K562 (cell line): ENCODE measurements around the gene TMEM217. TPM values are rescaled to one million over a fixed set of nuclear protein-coding genes. Genes with fewer than 3 reads are reported as not detected.

Experiments
- CHD2 ChIP-seq: IDR thresholded peaks from 2 replicates; pipeline ENCODE4 v1.6.1; 2011; ENCODE audit warnings: low read depth, low read length
- DACH1 ChIP-seq: fragments of 450-650 bp; IDR thresholded peaks from 2 replicates; pipeline ENCODE4 v1.6.1; 2018; ENCODE audit not compliant: partially characterized antibody
- ESRRB ChIP-seq: fragments of 250-450 bp; sonication (Bioruptor Pico); IDR thresholded peaks from 2 replicates; pipeline ENCODE4 v1.5.0; 2020; ENCODE audit warnings: mild to moderate bottlenecking, moderate library complexity, borderline replicate concordance
- FOXK2 ChIP-seq, 2 experiments: fragments of 450-650 bp; IDR thresholded peaks in 1 of 2; conservative IDR thresholded peaks in 1 of 2; 2 replicates each; pipeline ENCODE4 v1.6.1; 2016; ENCODE audit warnings: low read depth in 2 of 2, mild to moderate bottlenecking in 1 of 2
- FOXM1 ChIP-seq, 2 experiments: fragments of 450-650 bp in 1 of 2; sonication (generic) in 1 of 2; formaldehyde crosslinking in 1 of 2; IDR thresholded peaks; 2 replicates each; pipeline versions ENCODE4 v1.6.1 to v1.9.0; 2017 to 2022; ENCODE audit warnings: low read depth in 2 of 2, mild to moderate bottlenecking in 2 of 2, missing genetic modification reagents in 1 of 2, moderate library complexity in 1 of 2
- FOXP1 ChIP-seq: sonication (generic); formaldehyde crosslinking; IDR thresholded peaks from 2 replicates; pipeline ENCODE4 v1.8.0; 2022; ENCODE audit warnings: mild to moderate bottlenecking, missing genetic modification reagents
- HNRNPUL1 ChIP-seq: fragments of 200-400 bp; formaldehyde crosslinking; IDR thresholded peaks from 2 replicates; pipeline ENCODE4 v1.6.1; 2017; ENCODE audit warnings: low read length
- KHSRP ChIP-seq: fragments of 450-650 bp; IDR thresholded peaks from 2 replicates; pipeline ENCODE4 v1.6.1; 2017
- NONO ChIP-seq, 2 experiments: fragments of 200-400 bp in 1 of 2; fragments of 450-650 bp in 1 of 2; formaldehyde crosslinking in 1 of 2; IDR thresholded peaks; 2 replicates each; pipeline ENCODE4 v1.6.1; 2017; ENCODE audit warnings: low read depth in 2 of 2, mild to moderate bottlenecking in 2 of 2, moderate library complexity in 2 of 2, low read length in 1 of 2
- PRMT5 ChIP-seq: sonication (generic); formaldehyde crosslinking; IDR thresholded peaks from 2 replicates; pipeline ENCODE4 v1.5.0; 2020; ENCODE audit warnings: missing genetic modification reagents
- RAD51 ChIP-seq: fragments of 450-650 bp; IDR thresholded peaks from 2 replicates; pipeline ENCODE4 v1.7.1; 2016; ENCODE audit warnings: low read depth, mild to moderate bottlenecking, borderline replicate concordance
- STAT5A ChIP-seq: IDR thresholded peaks from 2 replicates; pipeline ENCODE4 v1.6.1; 2012; ENCODE audit warnings: low read length, inconsistent platforms, borderline replicate concordance
- TCF3 ChIP-seq: sonication (generic); formaldehyde crosslinking; IDR thresholded peaks from 2 replicates; pipeline ENCODE4 v1.4.0; 2020; ENCODE audit warnings: mild to moderate bottlenecking, missing genetic modification reagents
- TRIM28 ChIP-seq: fragments of 450-650 bp; IDR thresholded peaks from 2 replicates; pipeline ENCODE4 v1.6.1; 2017
- ZNF444 ChIP-seq: fragments of 250-450 bp; sonication (Bioruptor Pico); IDR thresholded peaks from 2 replicates; pipeline ENCODE4 v1.4.0; 2020; ENCODE audit warnings: mild to moderate bottlenecking, moderate library complexity
- ZNF785 ChIP-seq: fragments of 250-450 bp; sonication (Bioruptor Pico); IDR thresholded peaks from 2 replicates; pipeline ENCODE4 v1.4.0; 2020; ENCODE audit warnings: mild to moderate bottlenecking
- polyA plus RNA-seq, 8 experiments: library from polyadenylated mRNA; depleted of rRNA in 4 of 8; stranded (reverse) in 5 of 8; unstranded in 3 of 8; fragments of >200 nt; fragmentation: Nextera tagmentation in 2 of 8; fragmentation: Illumina TruSeq in 1 of 8; extraction: Ambion mirVana in 2 of 8; extraction: Trizol in 1 of 8; gene quantifications; 2 replicates each; pipeline versions ENCODE4 v1.2.1 to v1.2.3, GENCODE V29; 2011 to 2014; ENCODE audit warnings: inconsistent platforms in 1 of 8, missing spikeins in 1 of 8
- total RNA-seq, 7 experiments: library from RNA; depleted of rRNA in 6 of 7; stranded (reverse); fragments of >200 nt in 6 of 7; fragmentation: Illumina TruSeq in 2 of 7; extraction: Trizol in 2 of 7; gene quantifications; 2 replicates each; pipeline versions ENCODE4 v1.2.1 to v1.2.3, GENCODE V29; 2011 to 2021; ENCODE audit warnings: low replicate concordance in 1 of 7
- TF ChIP-seq, protein P1 (sequence below): fragments of 250-450 bp; sonication (Bioruptor Pico); IDR thresholded peaks from 2 replicates; pipeline ENCODE4 v1.4.0; 2020; ENCODE audit warnings: borderline replicate concordance
- TF ChIP-seq, protein P2 (sequence below): sonication (generic); formaldehyde crosslinking; IDR thresholded peaks from 2 replicates; pipeline ENCODE4 v1.8.0; 2022; ENCODE audit warnings: mild to moderate bottlenecking, missing genetic modification reagents
- TF ChIP-seq, protein P3 (sequence below): fragments of 250-450 bp; sonication (Bioruptor Pico); IDR thresholded peaks from 2 replicates; pipeline ENCODE4 v1.4.0; 2020
- TF ChIP-seq, protein P4 (sequence below), 2 experiments: fragments of 250-450 bp in 1 of 2; fragments of 450-650 bp in 1 of 2; sonication (Bioruptor Pico) in 1 of 2; IDR thresholded peaks; 2 replicates each; pipeline versions ENCODE4 v1.6.1 to v1.8.0; 2016 to 2021; ENCODE audit warnings: mild to moderate bottlenecking in 2 of 2, moderate library complexity in 2 of 2, missing compliant biosample characterization in 1 of 2, missing genetic modification characterization in 1 of 2
- TF ChIP-seq, protein P5 (sequence below): fragments of 450-650 bp; formaldehyde crosslinking; IDR thresholded peaks from 2 replicates; pipeline ENCODE4 v1.4.0; 2022; ENCODE audit warnings: mild to moderate bottlenecking, moderate library complexity
- TF ChIP-seq, protein P6 (sequence below): fragments of 250-450 bp; sonication (Bioruptor Pico); IDR thresholded peaks from 2 replicates; pipeline ENCODE4 v1.8.0; 2022; ENCODE audit warnings: moderate library complexity, mild to moderate bottlenecking, inconsistent platforms

TMEM217 gene
- total and polyA plus RNA-seq, 9 of the 15 experiments (the other 6 are each of a cell fraction or from before 2014, with no cell fraction given): 1.3 to 8.0 (median 1.9) TPM

DNA sequence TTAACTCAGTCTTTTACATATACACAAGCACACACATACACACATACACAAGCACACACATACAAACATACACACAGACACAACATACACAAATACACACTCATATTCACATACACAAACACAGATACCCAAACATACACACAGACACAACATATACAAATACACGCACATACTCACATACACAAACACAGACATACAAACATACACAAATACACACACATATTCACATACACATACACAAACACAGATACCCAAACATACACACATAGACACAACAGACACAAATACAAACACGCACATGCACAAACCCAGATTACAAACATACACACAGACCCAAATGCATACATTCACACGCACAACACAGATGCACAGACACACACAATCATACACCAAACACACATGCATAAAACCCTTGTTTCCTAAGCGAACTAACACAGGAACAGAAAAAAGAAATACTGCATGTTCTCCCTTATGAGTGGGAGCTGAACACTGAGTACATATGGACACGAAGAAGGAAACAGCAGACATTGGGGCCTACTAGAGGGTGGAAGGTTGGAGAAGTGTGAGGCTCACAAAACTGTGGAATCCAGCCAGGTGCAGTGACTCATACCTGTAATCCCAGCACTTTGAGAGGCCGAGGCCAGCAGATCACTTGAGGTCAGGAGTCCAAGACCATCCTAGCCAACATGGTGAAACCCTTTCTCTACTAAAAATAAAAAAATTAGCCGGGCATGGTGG lies 53.8 kb downstream of the TMEM217 start (continued):
- TF ChIP-seq KHSRP: peak; percentile 73; the same call in 1 of the 2 replicates
- TF ChIP-seq, protein P1, sequence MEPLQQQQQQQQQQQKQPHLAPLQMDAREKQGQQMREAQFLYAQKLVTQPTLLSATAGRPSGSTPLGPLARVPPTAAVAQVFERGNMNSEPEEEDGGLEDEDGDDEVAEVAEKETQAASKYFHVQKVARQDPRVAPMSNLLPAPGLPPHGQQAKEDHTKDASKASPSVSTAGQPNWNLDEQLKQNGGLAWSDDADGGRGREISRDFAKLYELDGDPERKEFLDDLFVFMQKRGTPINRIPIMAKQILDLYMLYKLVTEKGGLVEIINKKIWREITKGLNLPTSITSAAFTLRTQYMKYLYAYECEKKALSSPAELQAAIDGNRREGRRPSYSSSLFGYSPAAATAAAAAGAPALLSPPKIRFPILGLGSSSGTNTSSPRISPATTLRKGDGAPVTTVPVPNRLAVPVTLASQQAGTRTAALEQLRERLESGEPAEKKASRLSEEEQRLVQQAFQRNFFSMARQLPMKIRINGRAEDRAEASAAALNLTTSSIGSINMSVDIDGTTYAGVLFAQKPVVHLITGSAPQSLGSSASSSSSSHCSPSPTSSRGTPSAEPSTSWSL: no peak
- TF ChIP-seq, protein P2, sequence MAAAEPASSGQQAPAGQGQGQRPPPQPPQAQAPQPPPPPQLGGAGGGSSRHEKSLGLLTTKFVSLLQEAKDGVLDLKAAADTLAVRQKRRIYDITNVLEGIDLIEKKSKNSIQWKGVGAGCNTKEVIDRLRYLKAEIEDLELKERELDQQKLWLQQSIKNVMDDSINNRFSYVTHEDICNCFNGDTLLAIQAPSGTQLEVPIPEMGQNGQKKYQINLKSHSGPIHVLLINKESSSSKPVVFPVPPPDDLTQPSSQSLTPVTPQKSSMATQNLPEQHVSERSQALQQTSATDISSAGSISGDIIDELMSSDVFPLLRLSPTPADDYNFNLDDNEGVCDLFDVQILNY: no peak
- TF ChIP-seq DACH1: no peak
- TF ChIP-seq, protein P3, sequence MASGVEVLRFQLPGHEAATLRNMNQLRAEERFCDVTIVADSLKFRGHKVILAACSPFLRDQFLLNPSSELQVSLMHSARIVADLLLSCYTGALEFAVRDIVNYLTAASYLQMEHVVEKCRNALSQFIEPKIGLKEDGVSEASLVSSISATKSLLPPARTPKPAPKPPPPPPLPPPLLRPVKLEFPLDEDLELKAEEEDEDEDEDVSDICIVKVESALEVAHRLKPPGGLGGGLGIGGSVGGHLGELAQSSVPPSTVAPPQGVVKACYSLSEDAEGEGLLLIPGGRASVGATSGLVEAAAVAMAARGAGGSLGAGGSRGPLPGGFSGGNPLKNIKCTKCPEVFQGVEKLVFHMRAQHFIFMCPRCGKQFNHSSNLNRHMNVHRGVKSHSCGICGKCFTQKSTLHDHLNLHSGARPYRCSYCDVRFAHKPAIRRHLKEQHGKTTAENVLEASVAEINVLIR (CRISPR knock-in tag): 0 out of 2 replicates have a peak, but pooled peaks have one; percentile 25
- TF ChIP-seq FOXM1 (IDR thresholded peaks at IDR 0.05; ENCODE audit: low read depth): no peak
- no peak for TF ChIP-seq FOXM1 (CRISPR knock-in tag; IDR thresholded peaks at IDR 0.05; ENCODE audit: low read depth)
- TF ChIP-seq, protein P4, sequence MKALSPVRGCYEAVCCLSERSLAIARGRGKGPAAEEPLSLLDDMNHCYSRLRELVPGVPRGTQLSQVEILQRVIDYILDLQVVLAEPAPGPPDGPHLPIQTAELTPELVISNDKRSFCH (CRISPR knock-in tag; IDR thresholded peaks at IDR 0.05): no peak
- TF ChIP-seq, protein P4 (tag; IDR thresholded peaks at IDR 0.05): peak; percentile 76
- no peak for TF ChIP-seq NONO (IDR thresholded peaks at IDR 0.05; ENCODE audit: low read depth in 2 of 2, low read length in 1 of 2)
- TF ChIP-seq, protein P5, sequence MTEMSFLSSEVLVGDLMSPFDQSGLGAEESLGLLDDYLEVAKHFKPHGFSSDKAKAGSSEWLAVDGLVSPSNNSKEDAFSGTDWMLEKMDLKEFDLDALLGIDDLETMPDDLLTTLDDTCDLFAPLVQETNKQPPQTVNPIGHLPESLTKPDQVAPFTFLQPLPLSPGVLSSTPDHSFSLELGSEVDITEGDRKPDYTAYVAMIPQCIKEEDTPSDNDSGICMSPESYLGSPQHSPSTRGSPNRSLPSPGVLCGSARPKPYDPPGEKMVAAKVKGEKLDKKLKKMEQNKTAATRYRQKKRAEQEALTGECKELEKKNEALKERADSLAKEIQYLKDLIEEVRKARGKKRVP (CRISPR knock-in tag): no peak
- TF ChIP-seq CHD2: no peak
- no peak for TF ChIP-seq FOXP1 (CRISPR knock-in tag)
- TF ChIP-seq, protein P6, sequence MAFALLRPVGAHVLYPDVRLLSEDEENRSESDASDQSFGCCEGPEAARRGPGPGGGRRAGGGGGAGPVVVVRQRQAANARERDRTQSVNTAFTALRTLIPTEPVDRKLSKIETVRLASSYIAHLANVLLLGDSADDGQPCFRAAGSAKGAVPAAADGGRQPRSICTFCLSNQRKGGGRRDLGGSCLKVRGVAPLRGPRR: no peak
- TF ChIP-seq TCF3 (CRISPR knock-in tag): peak; percentile 43
- peak; percentile 90 to 91 for TF ChIP-seq FOXK2 (conservative IDR thresholded peaks at IDR 0.05 in 1 of 2, IDR thresholded peaks at IDR 0.05 in 1 of 2; ENCODE audit: low read depth in 2 of 2)
- no peak for TF ChIP-seq ZNF785
- TF ChIP-seq TRIM28: no peak
- peak; percentile 16; the same call in 1 of the 2 replicates for TF ChIP-seq RAD51
- TF ChIP-seq HNRNPUL1: no peak
- no peak for TF ChIP-seq ZNF444 (CRISPR knock-in tag)
- no peak for TF ChIP-seq STAT5A
- no peak for TF ChIP-seq ESRRB (CRISPR knock-in tag)
- no peak for TF ChIP-seq PRMT5 (CRISPR knock-in tag)
